A673 (cell line): Measurements from ENCODE around the gene SFXN2.

Experiments used
- CTCF ChIP-seq: fragments of 300-800, 200-600 bp; sonication (generic); conservative IDR thresholded peaks from 2 replicates; pipeline ENCODE4 v1.5.1; 2017; ENCODE audit warnings: low read depth, mild to moderate bottlenecking, antibody characterized with exemption, low read length, moderate library complexity, mixed read lengths
- EZH2 ChIP-seq: fragments of 200-600 bp; sonication (generic); IDR thresholded peaks from 2 replicates; pipeline ENCODE4 v1.6.1; 2017; ENCODE audit warnings: borderline replicate concordance, low read depth, mild to moderate bottlenecking, mixed read lengths, antibody characterized with exemption, low read length; ENCODE audit not compliant: poor library complexity, severe bottlenecking

GRCh38 chr10:102791754-102792395 is 77.4 kb downstream of the SFXN2 start:
- TF ChIP-seq CTCF (no peak), EZH2 (no peak)
